Endothelial cell of umbilical vein (primary cell): ENCODE results near the gene HDAC7. TPM values are rescaled to one million over a fixed set of nuclear protein-coding genes. Genes with fewer than 3 reads are reported as not detected.

Experiments used
- BruUV-seq: library from RNA; stranded (reverse); fragments of 400-500 nt; replicated peaks from 2 replicates; lab custom pipeline; 2021; lab: Mats Ljungman, UMichigan
- CTCF ChIA-PET: fragments of 300-600, 350-600 bp; sonication (Branson Sonifier 250); formaldehyde crosslinking; loops from one replicate; lab custom pipeline; 2021; ENCODE audit warnings: antibody characterized with exemption, inconsistent platforms; lab: Charles Lee
- POLR2A ChIA-PET: fragments of 300-600, 350-600 bp; sonication (Branson Sonifier 250); formaldehyde crosslinking; loops from one replicate; lab custom pipeline; 2021; ENCODE audit warnings: antibody characterized with exemption, inconsistent platforms; lab: Charles Lee
- DNase-seq: peaks from one replicate; pipeline ENCODE4 v3.0.0-alpha.2; 2011; ENCODE audit warnings: low read depth, low spot score
- FAIRE-seq: peaks from 2 replicates; lab custom pipeline; 2011; peaks lifted over from hg19 to GRCh38; lab: Jason Lieb, UNC
- H2AFZ ChIP-seq: 2 replicates; pipeline ENCODE4 v1.6.0; 2012; ENCODE audit warnings: low read depth, low read length, control low read depth, inconsistent platforms
- H3K27ac ChIP-seq: 2 replicates; pipeline ENCODE4 v1.5.1; 2011; ENCODE audit warnings: low read depth, mild to moderate bottlenecking, control low read depth, low read length, moderate library complexity; ENCODE audit not compliant: insufficient read depth
- H3K27me3 ChIP-seq, 2 experiments: 2 replicates each; pipeline versions ENCODE4 v1.6.0 to v1.6.1; 2011; ENCODE audit warnings: low read length in 2 of 2, mixed read lengths in 1 of 2; ENCODE audit not compliant: control insufficient read depth in 2 of 2, insufficient read depth in 2 of 2
- H3K36me3 ChIP-seq, 2 experiments: 2 replicates in 1 of 2; 3 replicates in 1 of 2; pipeline ENCODE4 v1.5.1; 2011; ENCODE audit warnings: low read length in 2 of 2, mild to moderate bottlenecking in 1 of 2, moderate library complexity in 1 of 2; ENCODE audit not compliant: control insufficient read depth in 2 of 2, insufficient read depth in 2 of 2; ENCODE audit errors: extremely low read depth in 1 of 2
- H3K4me1 ChIP-seq: 3 replicates; pipeline ENCODE4 v1.5.1; 2011; ENCODE audit warnings: mild to moderate bottlenecking, low read length; ENCODE audit not compliant: control insufficient read depth, insufficient read depth; ENCODE audit errors: extremely low read depth
- H3K4me2 ChIP-seq: 2 replicates; pipeline ENCODE4 v1.6.1; 2011; ENCODE audit warnings: low read length, control low read depth, mixed read lengths; ENCODE audit not compliant: insufficient read depth
- H3K4me3 ChIP-seq, 3 experiments: fragments of 200-600 bp in 1 of 3; sonication (generic), shearing (Covaris generic) in 1 of 3; replicated peaks in 1 of 3; 2 replicates each; pipeline ENCODE4 v1.5.1; 2011 to 2016; ENCODE audit warnings: control low read depth in 3 of 3, low read length in 3 of 3, mild to moderate bottlenecking in 2 of 3, inconsistent platforms in 1 of 3, low read depth in 1 of 3, moderate library complexity in 1 of 3; ENCODE audit not compliant: insufficient read depth in 1 of 3
- H3K79me2 ChIP-seq: 2 replicates; pipeline ENCODE4 v1.6.0; 2012; ENCODE audit warnings: low read length, inconsistent platforms; ENCODE audit not compliant: control insufficient read depth, insufficient read depth
- H3K9ac ChIP-seq: replicated peaks from 2 replicates; pipeline ENCODE3; 2011; ENCODE audit warnings: low read length, control low read depth; ENCODE audit not compliant: insufficient read depth; ENCODE audit errors: extremely low read depth
- H3K9me1 ChIP-seq: replicated peaks from 3 replicates; pipeline ENCODE4 v1.6.0; 2011; ENCODE audit warnings: mild to moderate bottlenecking, low read length; ENCODE audit not compliant: control insufficient read depth, insufficient read depth; ENCODE audit errors: extremely low read depth
- H3K9me3 ChIP-seq: replicated peaks from 2 replicates; pipeline ENCODE4 v1.5.1; 2012; ENCODE audit warnings: low read length, inconsistent platforms; ENCODE audit not compliant: control insufficient read depth, insufficient read depth
- H4K20me1 ChIP-seq: replicated peaks from 2 replicates; pipeline ENCODE3; 2011; ENCODE audit warnings: mild to moderate bottlenecking, low read length; ENCODE audit not compliant: control insufficient read depth, insufficient read depth; ENCODE audit errors: extremely low read depth
- CTCF ChIP-seq, 2 donors: IDR thresholded peaks; 1 replicate in 1 of 2; 2 replicates in 1 of 2; pipeline ENCODE4 v1.5.1; 2011; ENCODE audit warnings: low read length in 2 of 2, mild to moderate bottlenecking in 2 of 2, moderate library complexity in 2 of 2, control low read depth in 1 of 2, inconsistent platforms in 1 of 2, low read depth in 1 of 2; ENCODE audit not compliant: insufficient read depth in 1 of 2; ENCODE audit errors: extremely low read depth in 1 of 2
- EZH2 ChIP-seq: IDR thresholded peaks from 2 replicates; pipeline ENCODE4 v1.6.1; 2012; ENCODE audit warnings: borderline replicate concordance, low read depth, mild to moderate bottlenecking, moderate library complexity, low read length, inconsistent platforms; ENCODE audit not compliant: severe bottlenecking
- FOS ChIP-seq: IDR thresholded peaks from 2 replicates; pipeline ENCODE4 v1.6.1; 2011; ENCODE audit warnings: mild to moderate bottlenecking, low read length, moderate library complexity, borderline replicate concordance; ENCODE audit not compliant: insufficient read depth
- GATA2 ChIP-seq: IDR thresholded peaks from 2 replicates; pipeline ENCODE4 v1.7.0; 2011; ENCODE audit warnings: low read depth, mild to moderate bottlenecking, moderate library complexity, mixed read lengths, low read length; ENCODE audit not compliant: insufficient read length, insufficient read depth
- JUN ChIP-seq: IDR thresholded peaks from 2 replicates; pipeline ENCODE4 v1.6.1; 2011; ENCODE audit warnings: borderline replicate concordance, low read depth; ENCODE audit not compliant: insufficient read length, insufficient read depth
- MYC ChIP-seq: IDR thresholded peaks from one replicate; pipeline ENCODE4 v1.6.1; 2011; ENCODE audit warnings: mild to moderate bottlenecking, low read depth, low read length
- POLR2A ChIP-seq: IDR thresholded peaks from 2 replicates; pipeline ENCODE4 v1.6.1; 2012; ENCODE audit warnings: low read depth, mild to moderate bottlenecking, control low read depth, low read length
- POLR2AphosphoS5 ChIP-seq: IDR thresholded peaks from 2 replicates; pipeline ENCODE4 v1.6.1; 2012; ENCODE audit warnings: low read depth, mild to moderate bottlenecking, control low read depth, low read length, moderate library complexity; ENCODE audit not compliant: insufficient read depth
- dilution Hi-C: fragments of 300-500 bp; cut with MboI; formaldehyde crosslinking; loops from one replicate; pipeline ENCODE4 v1.15.0; 2019; ENCODE audit warnings: low sequenced_read_pairs; ENCODE audit not compliant: extremely low pct_ligation_motif_present
- intact Hi-C: fragments of 100-400 bp; cut with micrococcal nuclease; formaldehyde crosslinking; loops from one replicate; pipeline ENCODE4 v1.10.0; 2022
- polyA plus RNA-seq, 4 experiments: library from polyadenylated mRNA; depleted of rRNA in 3 of 4; stranded (reverse) in 3 of 4; unstranded in 1 of 4; fragments of >200 nt; gene quantifications; 2 replicates each; pipeline versions ENCODE4 v1.2.1 to v1.2.3, GENCODE V29; 2011 to 2012; ENCODE audit warnings: missing spikeins in 1 of 4
- total RNA-seq: library from RNA; stranded (reverse); gene quantifications from 2 replicates; pipeline ENCODE4 v1.2.3, GENCODE V29; 2021
- TF ChIP-seq, protein P1 (sequence below): IDR thresholded peaks from 2 replicates; pipeline ENCODE4 v1.6.1; 2011; ENCODE audit not compliant: insufficient read depth, insufficient read length

Gene HDAC7
- total and polyA plus RNA-seq, 2 donors (not counting 3 experiments of a cell fraction or from before 2014, with no cell fraction given), result 119 to 249 TPM

GRCh38 chr12:47746523-47746922 is 73.2 kb downstream of the HDAC7 start:
- intact Hi-C loops, result no loop called here
- no peak for FAIRE-seq
- H3K27ac ChIP-seq, result no peak overlapping the region
- H3K9me3 ChIP-seq, result no peaks in the 10 kb centered on the region
- H2AFZ ChIP-seq, result no peak overlapping the region
- no peak overlapping the region for H3K9ac ChIP-seq
- H3K4me1 ChIP-seq, result peaks cover 3% of the 10 kb centered on the region
- CTCF ChIA-PET, result interaction anchor here (1.0 kb wide), 1 partner anchor 20 kb away, joined by 6 read pairs; no protein-coding TSS in a partner anchor
- POLR2A ChIA-PET, result no interaction called here
- peaks cover 6 to 50% of the 10 kb centered on the region in 2 experiments for H3K36me3 ChIP-seq
- dilution Hi-C loops, result no loop called here
- no peak for TF ChIP-seq EZH2
- TF ChIP-seq, protein P1, sequence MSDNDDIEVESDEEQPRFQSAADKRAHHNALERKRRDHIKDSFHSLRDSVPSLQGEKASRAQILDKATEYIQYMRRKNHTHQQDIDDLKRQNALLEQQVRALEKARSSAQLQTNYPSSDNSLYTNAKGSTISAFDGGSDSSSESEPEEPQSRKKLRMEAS, result no peak
- no peak for TF ChIP-seq CTCF (IDR thresholded peaks at IDR 0.05; ENCODE audit: extremely low read depth in 1 of 2, insufficient read depth in 1 of 2, low read depth in 1 of 2, low read length in 2 of 2)
- no peak for TF ChIP-seq JUN
- no peak for TF ChIP-seq MYC
- TF ChIP-seq POLR2A, result no peak
- no peak for TF ChIP-seq GATA2
- no peak for TF ChIP-seq FOS
- no peak for TF ChIP-seq POLR2AphosphoS5
- H3K9me1 ChIP-seq, result no peaks in the 10 kb centered on the region
- H3K27me3 ChIP-seq, result no peaks in the 10 kb centered on the region
- H3K79me2 ChIP-seq, result no peaks in the 10 kb centered on the region
- H3K4me3 ChIP-seq, result no peak overlapping the region
- H4K20me1 ChIP-seq, result no peaks in the 10 kb centered on the region
- no peak for DNase-seq
- no TSS peak for BruUV-seq
- H3K4me2 ChIP-seq, result no peak overlapping the region
